HCT116 (cell line): ENCODE measurements around the gene CHDH.

Experiments used
- ATF3 ChIP-seq: IDR thresholded peaks from 2 replicates; pipeline ENCODE4 v1.6.1; 2012
- CEBPB ChIP-seq: IDR thresholded peaks from 2 replicates; pipeline ENCODE4 v1.6.1; 2012; ENCODE audit warnings: low read depth
- CTCF ChIP-seq, 3 experiments: fragments of 200-600 bp in 1 of 3; sonication (generic) in 1 of 3; IDR thresholded peaks in 2 of 3; conservative IDR thresholded peaks in 1 of 3; 2 replicates each; pipeline ENCODE4 v1.5.1; 2012 to 2017; ENCODE audit warnings: low read depth in 2 of 3, low read length in 2 of 3, antibody characterized with exemption in 1 of 3, borderline replicate concordance in 1 of 3, control low read depth in 1 of 3, mild to moderate bottlenecking in 1 of 3, mixed read lengths in 1 of 3, mixed run types in 1 of 3, moderate library complexity in 1 of 3; ENCODE audit not compliant: insufficient read depth in 1 of 3
- EGR1 ChIP-seq: IDR thresholded peaks from 2 replicates; pipeline ENCODE4 v1.6.1; 2012; ENCODE audit warnings: low read depth
- EZH2 ChIP-seq: fragments of 200-600 bp; sonication (generic); IDR thresholded peaks from 2 replicates; pipeline ENCODE4 v1.6.1; 2017; ENCODE audit warnings: antibody characterized with exemption, mixed run types
- JUND ChIP-seq: IDR thresholded peaks from 2 replicates; pipeline ENCODE4 v1.6.1; 2012
- POLR2A ChIP-seq: IDR thresholded peaks from 2 replicates; pipeline ENCODE4 v1.7.0; 2011; ENCODE audit warnings: borderline replicate concordance; ENCODE audit not compliant: insufficient read depth, insufficient read length; ENCODE audit errors: extremely low read depth
- POLR2AphosphoS5 ChIP-seq: IDR thresholded peaks from 2 replicates; pipeline ENCODE4 v1.6.1; 2011; ENCODE audit warnings: mild to moderate bottlenecking, low read depth, low read length, moderate library complexity
- REST ChIP-seq: IDR thresholded peaks from 2 replicates; pipeline ENCODE4 v1.6.1; 2012; ENCODE audit warnings: low read depth
- SIN3A ChIP-seq: IDR thresholded peaks from 2 replicates; pipeline ENCODE4 v1.6.1; 2012; ENCODE audit warnings: low read depth
- SP1 ChIP-seq: IDR thresholded peaks from 2 replicates; pipeline ENCODE4 v1.6.1; 2012; ENCODE audit warnings: low read depth
- TCF7L2 ChIP-seq: IDR thresholded peaks from 2 replicates; pipeline ENCODE4 v1.7.0; 2011; ENCODE audit warnings: borderline replicate concordance, inconsistent platforms; ENCODE audit not compliant: insufficient read depth, insufficient read length; ENCODE audit errors: extremely low read depth
- ZBTB33 ChIP-seq: IDR thresholded peaks from 2 replicates; pipeline ENCODE4 v1.6.1; 2011; ENCODE audit warnings: mild to moderate bottlenecking, low read length, moderate library complexity; ENCODE audit not compliant: insufficient replicate concordance; ENCODE audit errors: extremely low read depth

DNA sequence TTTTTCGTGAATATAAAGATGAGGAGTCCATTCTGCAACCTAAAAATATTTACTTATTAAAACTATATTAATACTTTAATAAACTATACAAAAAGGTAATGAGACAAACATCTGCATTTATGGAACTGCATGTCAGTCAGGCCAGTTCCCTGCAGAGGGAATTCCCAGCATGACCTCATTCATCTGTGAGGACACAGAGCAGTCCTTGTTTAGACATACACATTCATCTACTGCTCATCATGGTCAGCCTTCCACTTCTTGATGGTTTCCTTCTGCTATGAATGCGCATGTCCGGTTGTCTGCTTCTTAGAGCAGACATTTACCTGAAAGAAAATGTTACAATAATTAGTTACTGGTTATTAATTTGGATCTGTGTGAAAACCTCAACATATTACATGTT lies 39.0 kb upstream of the CHDH start:
- TF ChIP-seq POLR2AphosphoS5 = no peak
- no peak for TF ChIP-seq ATF3
- no peak for TF ChIP-seq SP1
- TF ChIP-seq CTCF (IDR thresholded peaks at IDR 0.05 in 2 of 3, conservative IDR thresholded peaks at IDR 0.05 in 1 of 3; ENCODE audit: borderline replicate concordance in 1 of 3, insufficient read depth in 1 of 3, low read depth in 2 of 3, low read length in 2 of 3) = no peak
- TF ChIP-seq SIN3A = no peak
- no peak for TF ChIP-seq EZH2
- TF ChIP-seq ZBTB33 = no peak
- no peak for TF ChIP-seq POLR2A
- no peak for TF ChIP-seq EGR1
- no peak for TF ChIP-seq JUND
- no peak for TF ChIP-seq REST
- TF ChIP-seq CEBPB = no peak
- TF ChIP-seq TCF7L2 = no peak
